Cardiac fibroblast (primary cell): Measurements from ENCODE around the gene RIPOR2.

Source experiments
- DNase-seq, 2 donors: peaks; one replicate each; pipeline versions ENCODE4 v3.0.0 to v3.0.0-alpha.2; 2010; ENCODE audit warnings: low read depth in 2 of 2
- H3K4me3 ChIP-seq, 2 donors: replicated peaks in 1 of 2; 1 replicate in 1 of 2; 2 replicates in 1 of 2; pipeline ENCODE4 v1.5.1; 2011; ENCODE audit warnings: low read depth in 2 of 2, low read length in 2 of 2, mild to moderate bottlenecking in 2 of 2, moderate library complexity in 1 of 2
- TF ChIP-seq, protein P1 (sequence below): IDR thresholded peaks from one replicate; pipeline ENCODE4 v1.5.1; 2011; ENCODE audit warnings: low read depth, mild to moderate bottlenecking, low read length, inconsistent platforms

RIPOR2 gene

DNA sequence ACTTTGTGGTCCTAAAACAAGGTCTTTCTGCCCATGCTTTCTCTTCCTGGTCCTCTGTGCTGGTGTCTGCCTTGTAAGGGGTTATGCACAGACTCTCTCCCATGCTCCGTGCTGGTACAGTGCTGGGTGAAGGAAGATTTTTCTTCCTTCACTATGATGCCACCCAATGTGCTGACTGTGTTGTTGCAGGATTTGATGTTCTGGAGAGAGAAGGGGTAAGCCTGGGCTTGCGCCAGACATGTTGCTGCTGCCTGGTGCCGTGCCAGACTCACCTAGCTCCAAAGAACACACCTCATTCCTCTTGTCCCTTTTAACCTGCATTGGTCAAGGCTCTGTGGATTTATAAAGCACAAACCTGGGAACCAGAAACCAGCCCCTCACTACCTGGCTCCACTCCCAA is 108.6 kb downstream of the RIPOR2 start:
- H3K4me3 ChIP-seq: no peak overlapping the region
- no peak for DNase-seq
- TF ChIP-seq, protein P1, sequence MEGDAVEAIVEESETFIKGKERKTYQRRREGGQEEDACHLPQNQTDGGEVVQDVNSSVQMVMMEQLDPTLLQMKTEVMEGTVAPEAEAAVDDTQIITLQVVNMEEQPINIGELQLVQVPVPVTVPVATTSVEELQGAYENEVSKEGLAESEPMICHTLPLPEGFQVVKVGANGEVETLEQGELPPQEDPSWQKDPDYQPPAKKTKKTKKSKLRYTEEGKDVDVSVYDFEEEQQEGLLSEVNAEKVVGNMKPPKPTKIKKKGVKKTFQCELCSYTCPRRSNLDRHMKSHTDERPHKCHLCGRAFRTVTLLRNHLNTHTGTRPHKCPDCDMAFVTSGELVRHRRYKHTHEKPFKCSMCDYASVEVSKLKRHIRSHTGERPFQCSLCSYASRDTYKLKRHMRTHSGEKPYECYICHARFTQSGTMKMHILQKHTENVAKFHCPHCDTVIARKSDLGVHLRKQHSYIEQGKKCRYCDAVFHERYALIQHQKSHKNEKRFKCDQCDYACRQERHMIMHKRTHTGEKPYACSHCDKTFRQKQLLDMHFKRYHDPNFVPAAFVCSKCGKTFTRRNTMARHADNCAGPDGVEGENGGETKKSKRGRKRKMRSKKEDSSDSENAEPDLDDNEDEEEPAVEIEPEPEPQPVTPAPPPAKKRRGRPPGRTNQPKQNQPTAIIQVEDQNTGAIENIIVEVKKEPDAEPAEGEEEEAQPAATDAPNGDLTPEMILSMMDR: no peak

DNA sequence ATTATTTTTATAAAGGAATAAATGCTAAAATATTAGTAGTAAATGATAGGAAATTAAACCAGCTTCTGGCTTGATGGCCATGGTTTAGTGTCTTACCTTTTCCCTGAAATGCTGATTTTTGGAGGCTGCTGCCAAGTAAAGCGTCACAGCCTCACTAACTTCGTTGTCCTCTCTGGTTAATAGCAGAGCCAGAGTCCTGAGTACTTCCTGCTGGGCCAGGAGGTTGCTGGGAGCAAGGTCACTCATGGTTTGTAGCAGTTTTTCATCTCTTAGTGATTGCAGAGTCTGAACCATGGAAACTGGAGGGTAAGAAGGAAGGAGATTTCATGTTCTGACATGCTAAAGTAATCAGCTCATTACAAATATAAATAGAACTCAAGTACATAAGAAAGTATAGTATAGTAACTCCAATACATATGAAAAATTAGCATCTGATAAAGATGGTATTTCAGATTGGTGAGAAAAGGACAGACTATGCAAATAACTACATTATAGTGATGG is 110.6 kb downstream of the RIPOR2 start:
- DNase-seq: no peak
- TF ChIP-seq, protein P1: no peak
- H3K4me3 ChIP-seq: no peak overlapping the region

DNA sequence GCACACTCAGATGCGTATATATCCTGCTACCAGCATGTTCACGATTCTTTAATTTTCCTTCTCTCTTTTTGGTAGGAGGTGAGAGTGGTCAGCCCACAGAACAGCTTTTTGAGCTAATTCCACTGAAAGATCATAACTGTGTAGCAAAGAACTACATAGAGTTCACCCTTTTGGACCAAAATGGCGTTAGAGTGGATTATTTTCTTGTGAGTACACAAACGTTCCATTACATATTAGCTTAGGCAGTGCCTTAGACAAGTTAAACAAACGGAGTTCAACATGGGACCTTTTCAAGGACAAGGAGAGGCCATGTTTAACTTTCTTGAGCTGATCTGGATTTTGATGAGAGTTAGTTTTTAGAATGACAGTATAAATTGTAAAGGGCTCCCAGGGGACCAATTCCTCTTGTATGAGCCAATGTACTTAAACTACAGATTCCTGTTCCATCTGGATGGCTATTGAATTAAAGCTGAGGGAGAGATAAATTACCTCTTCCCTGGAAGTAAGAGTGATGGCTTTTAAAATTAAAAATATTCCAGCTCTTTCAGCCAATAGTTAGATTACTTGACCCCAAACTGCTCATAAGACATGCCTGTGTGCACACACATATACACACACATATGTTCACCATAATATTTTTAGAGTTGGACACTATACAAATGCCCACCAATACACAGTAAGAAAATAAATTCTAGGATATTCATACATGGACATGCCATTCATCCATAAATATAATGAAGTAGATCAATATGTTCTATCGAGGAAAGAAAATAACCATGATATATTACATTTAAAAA is 111.4 kb downstream of the RIPOR2 start:
- no peak overlapping the region for H3K4me3 ChIP-seq
- peak in 1 of 2 donors; percentile 66 for DNase-seq
- TF ChIP-seq, protein P1: no peak

DNA sequence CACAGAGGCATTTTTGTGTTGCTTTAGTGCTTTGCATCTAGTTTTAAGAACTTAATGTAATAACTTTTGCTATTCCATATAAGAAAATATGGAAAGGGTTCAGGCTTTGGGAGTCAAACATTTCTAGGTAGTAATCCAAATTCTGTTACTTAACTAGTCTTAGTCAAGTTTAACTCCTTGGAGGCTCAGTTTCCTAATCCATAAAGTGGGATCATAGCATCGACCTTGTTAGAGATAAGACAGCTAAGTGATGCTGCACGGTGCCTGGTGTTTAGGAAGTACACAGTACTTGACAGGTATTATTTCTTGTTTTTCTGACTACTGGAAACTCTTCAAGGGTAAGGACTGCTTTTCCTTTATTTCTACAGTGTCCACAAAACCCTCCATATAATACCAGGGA is 112.6 kb downstream of the RIPOR2 start:
- TF ChIP-seq, protein P1: no peak
- DNase-seq: no peak
- no peak overlapping the region for H3K4me3 ChIP-seq

DNA sequence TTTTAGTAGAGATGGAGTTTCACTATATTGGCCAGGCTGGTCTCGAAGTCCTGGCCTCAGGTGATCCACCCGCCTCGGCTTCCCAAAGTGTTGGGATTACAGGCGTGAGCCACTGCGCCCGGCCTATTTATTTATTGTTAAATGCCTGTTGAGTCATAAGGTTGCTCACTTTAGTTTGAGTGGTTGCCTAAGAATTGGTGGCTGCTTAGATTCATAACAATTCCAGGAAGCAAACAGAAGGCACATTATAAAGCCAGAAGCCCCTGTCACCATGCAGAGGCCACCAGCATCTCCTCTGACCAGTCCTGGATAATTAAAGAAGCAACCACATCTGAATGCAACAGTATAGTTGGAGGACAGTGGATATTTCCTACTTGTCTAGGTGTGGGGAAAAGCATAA is 113.1 kb downstream of the RIPOR2 start:
- no peak overlapping the region for H3K4me3 ChIP-seq
- TF ChIP-seq, protein P1: no peak
- DNase-seq: peak in 1 of 2 donors; percentile 70

DNA sequence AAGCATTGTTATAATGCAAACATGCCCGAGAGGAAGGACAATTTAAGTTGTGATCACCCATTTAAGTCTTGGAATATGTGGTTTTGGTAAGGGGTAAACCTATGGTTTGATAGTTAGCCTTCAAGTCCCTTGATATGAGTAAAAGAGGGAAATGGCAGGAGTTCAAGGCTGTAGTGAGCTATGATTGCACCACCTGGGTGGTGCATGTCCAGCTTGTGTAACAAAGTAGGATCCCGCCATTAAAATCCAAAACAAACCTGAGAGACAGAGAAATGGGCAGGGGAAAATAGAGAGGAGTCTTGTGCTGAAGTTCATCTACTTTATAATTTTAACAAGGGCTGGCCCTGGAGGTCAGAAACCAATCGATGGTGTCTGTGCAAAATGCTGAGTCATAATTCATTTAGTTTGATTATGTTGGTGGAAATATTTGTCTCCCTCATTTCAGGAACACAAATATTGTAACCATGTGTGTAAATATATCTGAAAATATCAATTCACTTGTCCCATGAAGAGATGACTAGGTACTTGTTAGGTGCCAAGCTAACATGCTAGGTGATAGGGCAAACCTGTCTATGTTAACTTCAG is 113.8 kb downstream of the RIPOR2 start:
- TF ChIP-seq, protein P1: no peak
- DNase-seq: no peak
- no peak overlapping the region for H3K4me3 ChIP-seq
